Parathyroid adenoma (tissue), 2 donors: Measurements from ENCODE around the gene GFPT2.

ENCODE experiments used
- H2AFZ ChIP-seq: fragments of 300-600 bp; sonication (generic); one replicate; pipeline ENCODE4 v1.7.0; 2017; ENCODE audit warnings: antibody characterized with exemption, mild to moderate bottlenecking
- H3K27ac ChIP-seq: fragments of 300-600 bp; sonication (generic); one replicate; pipeline ENCODE4 v1.7.0; 2017
- H3K27me3 ChIP-seq: fragments of 300-600 bp; sonication (generic); one replicate; pipeline ENCODE4 v1.7.0; 2017; ENCODE audit warnings: low read length; ENCODE audit not compliant: control insufficient read depth, insufficient read depth
- H3K36me3 ChIP-seq: fragments of 300-600 bp; sonication (generic); one replicate; pipeline ENCODE4 v1.7.0; 2017; ENCODE audit warnings: low read length; ENCODE audit not compliant: control insufficient read depth, insufficient read depth
- H3K4me1 ChIP-seq: fragments of 300-600 bp; sonication (generic); one replicate; pipeline ENCODE4 v1.7.0; 2017; ENCODE audit warnings: control low read depth
- H3K4me2 ChIP-seq: fragments of 300-600 bp; sonication (generic); one replicate; pipeline ENCODE4 v1.7.0; 2017; ENCODE audit warnings: low read length
- H3K4me3 ChIP-seq: fragments of 300-600 bp; sonication (generic); one replicate; pipeline ENCODE4 v1.7.0; 2017; ENCODE audit warnings: low read depth, low read length
- H3K79me2 ChIP-seq: fragments of 300-600 bp; sonication (generic); one replicate; pipeline ENCODE4 v1.7.0; 2017; ENCODE audit warnings: control low read depth
- H3K9ac ChIP-seq: fragments of 300-600 bp; sonication (generic); one replicate; pipeline ENCODE4 v1.7.0; 2017; ENCODE audit warnings: mild to moderate bottlenecking
- H3K9me3 ChIP-seq: fragments of 300-600 bp; sonication (generic); one replicate; pipeline ENCODE4 v1.7.0; 2017; ENCODE audit warnings: low read length; ENCODE audit not compliant: control insufficient read depth
- CTCF ChIP-seq: fragments of 300-600 bp; sonication (generic); IDR thresholded peaks from one replicate; pipeline ENCODE4 v1.7.0; 2017; ENCODE audit warnings: antibody characterized with exemption, mild to moderate bottlenecking
- donor health status: primary hyperparathyroidism.

Gene GFPT2

GRCh38 chr5:180323160-180323559 lies 30.0 kb downstream of the GFPT2 start:
- TF ChIP-seq CTCF = no peak
- Histone ChIP-seq H3K4me3 (no peak overlapping the region), H2AFZ (no peak overlapping the region), H3K4me1 (no peaks in the 10 kb centered on the region), H3K79me2 (no peaks in the 10 kb centered on the region), H3K9ac (no peak overlapping the region), H3K36me3 (no peaks in the 10 kb centered on the region), H3K27ac (no peak overlapping the region), H3K4me2 (no peak overlapping the region), H3K27me3 (no peaks in the 10 kb centered on the region), H3K9me3 (no peaks in the 10 kb centered on the region)

DNA sequence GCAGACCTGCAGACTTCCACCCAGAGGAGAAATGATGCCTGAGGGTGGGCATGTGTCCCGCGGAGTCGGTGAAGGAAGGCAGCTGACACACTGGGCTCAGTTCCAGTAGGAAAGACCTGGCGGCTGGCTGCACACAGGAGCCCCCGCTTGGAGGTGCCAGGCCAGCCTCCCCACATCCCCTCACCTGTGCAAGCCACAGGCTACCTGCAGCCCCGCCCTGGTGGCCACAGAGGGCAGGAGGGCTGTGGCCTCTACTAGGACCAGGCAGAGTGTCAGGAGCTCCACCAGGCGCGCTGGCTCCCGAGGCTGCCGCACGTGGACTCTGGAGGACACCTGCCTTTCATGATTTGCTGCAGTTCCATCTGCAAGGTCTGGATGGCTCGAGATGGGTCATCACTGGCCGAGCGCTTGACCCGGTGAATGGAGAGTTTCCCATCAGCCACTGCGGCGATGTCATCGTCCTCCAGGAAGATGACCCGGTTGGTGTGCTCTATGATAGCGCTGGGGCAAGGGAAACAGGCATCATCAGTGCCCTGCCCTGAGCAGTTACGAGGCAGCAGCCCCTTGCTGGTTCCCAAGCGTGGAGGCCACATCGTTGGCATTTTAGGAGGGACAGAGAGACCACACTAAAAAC lies 34.6 kb downstream of the GFPT2 start:
- no peak overlapping the region for H3K4me2 ChIP-seq
- no peaks in the 10 kb centered on the region for H3K4me1 ChIP-seq
- H3K27me3 ChIP-seq = no peaks in the 10 kb centered on the region
- no peaks in the 10 kb centered on the region for H3K9me3 ChIP-seq
- no peak overlapping the region for H3K9ac ChIP-seq
- no peak overlapping the region for H3K4me3 ChIP-seq
- no peaks in the 10 kb centered on the region for H3K79me2 ChIP-seq
- TF ChIP-seq CTCF = no peak
- H3K36me3 ChIP-seq = no peaks in the 10 kb centered on the region
- no peak overlapping the region for H3K27ac ChIP-seq
- no peak overlapping the region for H2AFZ ChIP-seq

GRCh38 chr5:180316586-180316985 lies 36.5 kb downstream of the GFPT2 start:
- no peak for TF ChIP-seq CTCF
- Histone ChIP-seq H3K27me3 (no peaks in the 10 kb centered on the region), H3K9ac (no peak overlapping the region), H2AFZ (no peak overlapping the region), H3K79me2 (no peaks in the 10 kb centered on the region), H3K36me3 (no peaks in the 10 kb centered on the region), H3K27ac (no peak overlapping the region), H3K4me2 (no peak overlapping the region), H3K4me1 (no peaks in the 10 kb centered on the region), H3K9me3 (no peaks in the 10 kb centered on the region), H3K4me3 (no peak overlapping the region)

- no peaks in the 10 kb centered on the region for H3K27me3 ChIP-seq
- TF ChIP-seq CTCF = peak; percentile 90
- no peak overlapping the region for H2AFZ ChIP-seq
Observed at GRCh38 chr5:180315762-180316212, 37.3 kb downstream of the GFPT2 start.

More at GRCh38 chr5:180315762-180316212, 37.3 kb downstream of the GFPT2 start:
- Histone ChIP-seq H3K9me3 (no peaks in the 10 kb centered on the region), H3K79me2 (no peaks in the 10 kb centered on the region), H3K4me1 (no peaks in the 10 kb centered on the region), H3K4me2 (no peak overlapping the region), H3K4me3 (no peak overlapping the region), H3K27ac (no peak overlapping the region), H3K9ac (no peak overlapping the region), H3K36me3 (no peaks in the 10 kb centered on the region)
